Mesenchymal stem cell (in vitro differentiated cells and primary cell): Measurements from ENCODE around the gene PCIF1.

ENCODE experiments used
- DNase-seq: peaks from one replicate; pipeline ENCODE4 v3.0.0-alpha.2; 2013
- H2AFZ ChIP-seq: one replicate; pipeline ENCODE4 v1.6.1; 2013; ENCODE audit warnings: low read depth, mild to moderate bottlenecking, control low read depth, inconsistent platforms, low read length, moderate library complexity
- H2AK5ac ChIP-seq: 2 replicates; pipeline ENCODE4 v1.6.1; 2013; ENCODE audit warnings: low read length, moderate library complexity, mild to moderate bottlenecking, inconsistent platforms; ENCODE audit not compliant: severe bottlenecking
- H2BK120ac ChIP-seq: one replicate; pipeline ENCODE4 v1.6.1; 2013; ENCODE audit warnings: low read depth, mild to moderate bottlenecking, inconsistent platforms, low read length, moderate library complexity
- H2BK12ac ChIP-seq, 2 experiments: one replicate each; pipeline ENCODE4 v1.6.1; 2013; ENCODE audit warnings: inconsistent platforms in 2 of 2, low read length in 2 of 2, mild to moderate bottlenecking in 2 of 2, moderate library complexity in 2 of 2, control low read depth in 1 of 2
- H2BK15ac ChIP-seq: one replicate; pipeline ENCODE4 v1.6.1; 2013; ENCODE audit warnings: mild to moderate bottlenecking, low read depth, inconsistent platforms; ENCODE audit not compliant: poor library complexity, severe bottlenecking
- H2BK5ac ChIP-seq: 2 replicates; pipeline ENCODE4 v1.6.1; 2013; ENCODE audit warnings: low read depth, mild to moderate bottlenecking, low read length, control low read depth, inconsistent platforms; ENCODE audit not compliant: poor library complexity, severe bottlenecking
- H3K14ac ChIP-seq, 2 experiments: one replicate each; pipeline ENCODE4 v1.6.1; 2013; ENCODE audit warnings: inconsistent platforms in 2 of 2, low read length in 2 of 2, control low read depth in 1 of 2, mild to moderate bottlenecking in 1 of 2, moderate library complexity in 1 of 2
- H3K18ac ChIP-seq, 2 experiments: one replicate each; pipeline ENCODE4 v1.6.1; 2013; ENCODE audit warnings: inconsistent platforms in 2 of 2, low read length in 2 of 2, control low read depth in 1 of 2, low read depth in 1 of 2, mild to moderate bottlenecking in 1 of 2
- H3K23ac ChIP-seq, 2 experiments: one replicate each; pipeline ENCODE4 v1.6.1; 2013; ENCODE audit warnings: inconsistent platforms in 2 of 2, low read length in 2 of 2, mild to moderate bottlenecking in 2 of 2, moderate library complexity in 2 of 2, control low read depth in 1 of 2
- H3K27ac ChIP-seq: 2 replicates; pipeline ENCODE4 v1.5.1; 2013; ENCODE audit warnings: mild to moderate bottlenecking, moderate library complexity, low read length, control low read depth, inconsistent platforms; ENCODE audit not compliant: poor library complexity, severe bottlenecking
- H3K27me3 ChIP-seq, 2 experiments: 2 replicates each; pipeline versions ENCODE4 v1.6.1 to v1.7.0; 2013; ENCODE audit warnings: low read length in 2 of 2, mild to moderate bottlenecking in 2 of 2, moderate library complexity in 2 of 2, control low read depth in 1 of 2, inconsistent platforms in 1 of 2; ENCODE audit not compliant: control insufficient read depth in 1 of 2, insufficient read depth in 1 of 2
- H3K36me3 ChIP-seq, 2 experiments: 2 replicates each; pipeline versions ENCODE4 v1.6.1 to v1.7.0; 2013; ENCODE audit warnings: low read length in 2 of 2, control low read depth in 1 of 2, inconsistent platforms in 1 of 2, low read depth in 1 of 2, mild to moderate bottlenecking in 1 of 2; ENCODE audit not compliant: insufficient read depth in 2 of 2, control insufficient read depth in 1 of 2
- H3K4ac ChIP-seq, 2 experiments: one replicate each; pipeline ENCODE4 v1.6.1; 2013; ENCODE audit warnings: inconsistent platforms in 2 of 2, low read length in 2 of 2, mild to moderate bottlenecking in 2 of 2, moderate library complexity in 2 of 2, control low read depth in 1 of 2, low read depth in 1 of 2
- H3K4me1 ChIP-seq: 2 replicates; pipeline ENCODE4 v1.6.1; 2013; ENCODE audit warnings: low read depth, low read length, control low read depth; ENCODE audit not compliant: control insufficient read depth, insufficient read depth
- H3K4me2 ChIP-seq: 2 replicates; pipeline ENCODE4 v1.6.1; 2013; ENCODE audit warnings: low read length, mild to moderate bottlenecking, inconsistent platforms; ENCODE audit not compliant: poor library complexity, severe bottlenecking
- H3K4me3 ChIP-seq, 2 experiments: 2 replicates each; pipeline versions ENCODE4 v1.5.1 to v1.7.0; 2013; ENCODE audit warnings: low read length in 2 of 2, mild to moderate bottlenecking in 2 of 2, control low read depth in 1 of 2, low read depth in 1 of 2; ENCODE audit not compliant: insufficient read depth in 1 of 2
- H3K79me1 ChIP-seq: replicated peaks from 2 replicates; pipeline ENCODE4 v1.6.1; 2013; ENCODE audit warnings: mild to moderate bottlenecking, control low read depth, low read length, inconsistent platforms; ENCODE audit not compliant: poor library complexity, severe bottlenecking
- H3K9ac ChIP-seq: 2 replicates; pipeline ENCODE4 v1.7.0; 2013; ENCODE audit warnings: mild to moderate bottlenecking, low read length, moderate library complexity
- H3K9me3 ChIP-seq: 2 replicates; pipeline ENCODE4 v1.7.0; 2013; ENCODE audit warnings: mild to moderate bottlenecking, low read length; ENCODE audit not compliant: control insufficient read depth
- H4K8ac ChIP-seq: one replicate; pipeline ENCODE4 v1.6.1; 2013; ENCODE audit warnings: inconsistent platforms, mild to moderate bottlenecking, low read length, moderate library complexity
- H4K91ac ChIP-seq: one replicate; pipeline ENCODE4 v1.6.1; 2013; ENCODE audit warnings: mild to moderate bottlenecking, low read length, inconsistent platforms
- WGBS: methylation state at CpG from one replicate; pipeline ENCODE4 v1.1.7; 2013; ENCODE audit warnings: mixed read lengths; 5-methylcytosine and 5-hydroxymethylcytosine counted together

PCIF1 gene

GRCh38 chr20:45945678-45946148, 11.2 kb downstream of the PCIF1 start:
- Histone ChIP-seq H2BK5ac (no peak overlapping the region), H3K27me3 (no peaks in the 10 kb centered on the region), H3K23ac (no peak overlapping the region), H2BK120ac (no peak overlapping the region), H3K4me1 (peaks cover 23% of the 10 kb centered on the region), H3K9ac (peak overlapping the region; percentile 13), H2AK5ac (peak overlapping the region; percentile 33), H3K9me3 (no peaks in the 10 kb centered on the region), H3K4me2 (no peak overlapping the region), H2BK15ac (no peak overlapping the region), H3K14ac (no peak overlapping the region), H4K91ac (peak overlapping the region; percentile 21), H2AFZ (no peak overlapping the region), H3K36me3 (peaks cover 88% of the 10 kb centered on the region in 2 experiments), H2BK12ac (no peak overlapping the region), H4K8ac (no peak overlapping the region), H3K4ac (no peak overlapping the region), H3K18ac (peak overlapping the region in 1 of 2 experiments; percentile 42), H3K27ac (peak overlapping the region; percentile 62), H3K79me1 (peaks cover 13% of the 10 kb centered on the region), H3K4me3 (no peak overlapping the region)
- WGBS = 90% methylated on average over 13 of the region's 13 CpGs
- DNase-seq = peak; percentile 33

- no peak overlapping the region for H3K4ac ChIP-seq
- WGBS = 96% methylated on average over 20 of the region's 20 CpGs
- no peak overlapping the region for H2BK12ac ChIP-seq
- H2BK15ac ChIP-seq = no peak overlapping the region
- no peak overlapping the region for H3K23ac ChIP-seq
- H4K91ac ChIP-seq = no peak overlapping the region
- H3K4me1 ChIP-seq = peaks cover 23% of the 10 kb centered on the region
- H3K4me3 ChIP-seq = no peak overlapping the region
- H3K27ac ChIP-seq = peak overlapping the region; percentile 52
- peaks cover 10% of the 10 kb centered on the region for H3K79me1 ChIP-seq
- no peaks in the 10 kb centered on the region for H3K27me3 ChIP-seq
- H3K14ac ChIP-seq = no peak overlapping the region
- H3K18ac ChIP-seq = peak overlapping the region in 1 of 2 experiments; percentile 42
- no peak overlapping the region for H2BK5ac ChIP-seq
- H4K8ac ChIP-seq = no peak overlapping the region
- H2AK5ac ChIP-seq = peak overlapping the region; percentile 33
- no peaks in the 10 kb centered on the region for H3K9me3 ChIP-seq
- DNase-seq = peak; percentile 66
- H3K36me3 ChIP-seq = peaks cover 86% of the 10 kb centered on the region in 2 experiments
- no peak overlapping the region for H2BK120ac ChIP-seq
- peak overlapping the region; percentile 13 for H3K9ac ChIP-seq
- H2AFZ ChIP-seq = no peak overlapping the region
- H3K4me2 ChIP-seq = no peak overlapping the region
Measured at GRCh38 chr20:45946149-45946970, 11.9 kb downstream of the PCIF1 start.

GRCh38 chr20:45947110-45947866, 12.8 kb downstream of the PCIF1 start:
- no peak overlapping the region for H3K4me2 ChIP-seq
- DNase-seq = no peak
- H3K4ac ChIP-seq = no peak overlapping the region
- H2BK15ac ChIP-seq = no peak overlapping the region
- H3K27ac ChIP-seq = no peak overlapping the region
- H2BK5ac ChIP-seq = no peak overlapping the region
- H2AFZ ChIP-seq = no peak overlapping the region
- H3K9ac ChIP-seq = peak overlapping the region; percentile 13
- H3K23ac ChIP-seq = no peak overlapping the region
- H4K91ac ChIP-seq = peak overlapping the region; percentile 9
- WGBS = 96% methylated on average over 29 of the region's 29 CpGs
- H4K8ac ChIP-seq = no peak overlapping the region
- no peaks in the 10 kb centered on the region for H3K27me3 ChIP-seq
- peaks cover 27% of the 10 kb centered on the region for H3K4me1 ChIP-seq
- no peak overlapping the region for H2AK5ac ChIP-seq
- no peak overlapping the region for H3K4me3 ChIP-seq
- H3K18ac ChIP-seq = no peak overlapping the region
- H3K79me1 ChIP-seq = peaks cover 10% of the 10 kb centered on the region
- no peaks in the 10 kb centered on the region for H3K9me3 ChIP-seq
- no peak overlapping the region for H2BK12ac ChIP-seq
- H3K14ac ChIP-seq = no peak overlapping the region
- peaks cover 92% of the 10 kb centered on the region in 2 experiments for H3K36me3 ChIP-seq
- H2BK120ac ChIP-seq = no peak overlapping the region

GRCh38 chr20:45948261-45948733, 13.8 kb downstream of the PCIF1 start:
- H2BK15ac ChIP-seq = no peak overlapping the region
- H2AFZ ChIP-seq = no peak overlapping the region
- no peak overlapping the region for H3K18ac ChIP-seq
- H3K23ac ChIP-seq = no peak overlapping the region
- no peak overlapping the region for H3K27ac ChIP-seq
- H4K91ac ChIP-seq = no peak overlapping the region
- no peak overlapping the region for H2BK5ac ChIP-seq
- H2BK12ac ChIP-seq = no peak overlapping the region
- H3K4me1 ChIP-seq = peaks cover 27% of the 10 kb centered on the region
- no peaks in the 10 kb centered on the region for H3K9me3 ChIP-seq
- no peak overlapping the region for H2BK120ac ChIP-seq
- no peak overlapping the region for H3K4ac ChIP-seq
- H2AK5ac ChIP-seq = no peak overlapping the region
- H3K27me3 ChIP-seq = no peaks in the 10 kb centered on the region
- no peak for DNase-seq
- H3K79me1 ChIP-seq = peaks cover 8% of the 10 kb centered on the region
- no peak overlapping the region for H3K14ac ChIP-seq
- H3K9ac ChIP-seq = no peak overlapping the region
- 89% methylated on average over 6 of the region's 7 CpGs for WGBS
- H4K8ac ChIP-seq = no peak overlapping the region
- no peak overlapping the region for H3K4me3 ChIP-seq
- peaks cover 92 to 95% of the 10 kb centered on the region in 2 experiments for H3K36me3 ChIP-seq
- no peak overlapping the region for H3K4me2 ChIP-seq
